A549 (cell line): Measurements from ENCODE around the gene BICRA. TPM values are rescaled to one million over a fixed set of nuclear protein-coding genes. Genes with fewer than 3 reads are reported as not detected.

Source experiments
- ATAC-seq, 2 experiments: fragments of 200-7000 bp in 1 of 2; fragments of >200 bp in 1 of 2; cut with Nextera tagmentation in 1 of 2; cut with Tn5 transposase in 1 of 2; 3 replicates each; pipeline versions ENCODE4 v1.8.0 to v1.9.1; 2018 to 2020; ENCODE audit warnings: mild to moderate bottlenecking in 1 of 2, moderate library complexity in 1 of 2
- CTCF ChIA-PET: fragments of 300-600 bp; sonication (Branson Sonifier 250); formaldehyde crosslinking; extraction: SDS; loops from one replicate; lab custom pipeline; 2021; ENCODE audit warnings: antibody characterized with exemption, inconsistent platforms; lab: Yijun Ruan, JAX
- POLR2A ChIA-PET: fragments of 350-600 bp; formaldehyde crosslinking; extraction: SDS; loops from one replicate; lab custom pipeline; 2021; ENCODE audit warnings: antibody characterized with exemption, inconsistent platforms; lab: Yijun Ruan, JAX
- DNase-seq, 2 experiments: peaks; one replicate each; pipeline versions ENCODE4 v3.0.0 to v3.0.0-alpha.2; 2011 to 2016; ENCODE audit warnings: low read depth in 1 of 2, low spot score in 1 of 2
- FAIRE-seq: peaks from 2 replicates; lab custom pipeline; 2011; peaks lifted over from hg19 to GRCh38; lab: Jason Lieb, UNC
- H3K27ac ChIP-seq, 2 experiments: fragments of >200 bp; sonication (Bioruptor Twin); formaldehyde crosslinking; 3 replicates each; pipeline ENCODE4 v1.5.1; 2016 to 2017
- H3K4me1 ChIP-seq: fragments of >200 bp; sonication (Bioruptor Twin); formaldehyde crosslinking; 3 replicates; pipeline ENCODE4 v1.6.1; 2016
- H3K4me2 ChIP-seq: fragments of >200 bp; sonication (Bioruptor Twin); formaldehyde crosslinking; 3 replicates; pipeline ENCODE4 v1.6.1; 2016
- H3K4me3 ChIP-seq: fragments of >200 bp; sonication (Bioruptor Twin); formaldehyde crosslinking; 3 replicates; pipeline ENCODE4 v1.5.1; 2016
- H3K9me3 ChIP-seq: fragments of >200 bp; sonication (Bioruptor Twin); formaldehyde crosslinking; 3 replicates; pipeline ENCODE4 v1.6.1; 2016
- BHLHE40 ChIP-seq: IDR thresholded peaks from 2 replicates; pipeline ENCODE4 v1.6.1; 2012; ENCODE audit warnings: low read depth, low read length, inconsistent platforms
- CBX2 ChIP-seq: fragments of 200-600 bp; sonication (generic); IDR thresholded peaks from 2 replicates; pipeline ENCODE4 v1.6.1; 2016; ENCODE audit warnings: low read depth, mild to moderate bottlenecking, borderline replicate concordance
- E2F6 ChIP-seq: IDR thresholded peaks from 2 replicates; pipeline ENCODE4 v1.6.1; 2012; ENCODE audit warnings: low read depth, borderline replicate concordance
- EHF ChIP-seq: fragments of 250-450 bp; sonication (Bioruptor Pico); IDR thresholded peaks from 2 replicates; pipeline ENCODE4 v1.5.0; 2020; ENCODE audit warnings: mild to moderate bottlenecking
- ELK1 ChIP-seq: fragments of 150-350 bp; IDR thresholded peaks from 2 replicates; pipeline ENCODE4 v1.6.1; 2014; ENCODE audit warnings: low read depth, mild to moderate bottlenecking, low read length
- ESRRA ChIP-seq: fragments of 150-350 bp; IDR thresholded peaks from 2 replicates; pipeline ENCODE4 v1.6.1; 2014; ENCODE audit warnings: mild to moderate bottlenecking, low read length, borderline replicate concordance
- FOSL2 ChIP-seq, 2 experiments: fragments of 450-650 bp in 1 of 2; fragments of >200 bp in 1 of 2; sonication (Bioruptor Twin) in 1 of 2; formaldehyde crosslinking; IDR thresholded peaks; 2 replicates each; pipeline versions ENCODE4 v1.5.0 to v1.6.1; 2016 to 2020; ENCODE audit warnings: mild to moderate bottlenecking in 1 of 2, moderate library complexity in 1 of 2
- GATA3 ChIP-seq: IDR thresholded peaks from 2 replicates; pipeline ENCODE4 v1.6.1; 2012; ENCODE audit warnings: borderline replicate concordance
- HDAC2 ChIP-seq: fragments of 200-600 bp; sonication (generic); IDR thresholded peaks from 2 replicates; pipeline ENCODE4 v1.6.1; 2016
- HEYL ChIP-seq: fragments of 250-450 bp; sonication (Bioruptor Pico); IDR thresholded peaks from 2 replicates; pipeline ENCODE4 v1.8.0; 2021; ENCODE audit warnings: mild to moderate bottlenecking, moderate library complexity
- HOXA7 ChIP-seq: fragments of 250-450 bp; sonication (Bioruptor Pico); IDR thresholded peaks from 2 replicates; pipeline ENCODE4 v1.5.0; 2020; ENCODE audit warnings: mild to moderate bottlenecking, moderate library complexity
- HOXB5 ChIP-seq: fragments of 250-450 bp; sonication (Bioruptor Pico); IDR thresholded peaks from 2 replicates; pipeline ENCODE4 v1.5.0; 2020; ENCODE audit warnings: mild to moderate bottlenecking, moderate library complexity
- JUN ChIP-seq, 2 experiments: fragments of >200 bp; sonication (Bioruptor Twin); formaldehyde crosslinking; IDR thresholded peaks; 2 replicates in 1 of 2; 3 replicates in 1 of 2; pipeline ENCODE4 v1.6.1; 2016 to 2017
- KDM1A ChIP-seq: fragments of 200-600 bp; sonication (generic); IDR thresholded peaks from 2 replicates; pipeline ENCODE4 v1.6.1; 2016; ENCODE audit warnings: low read depth, mild to moderate bottlenecking
- KDM5A ChIP-seq: fragments of 200-600 bp; sonication (generic); IDR thresholded peaks from 2 replicates; pipeline ENCODE4 v1.6.1; 2016; ENCODE audit warnings: antibody characterized with exemption, mild to moderate bottlenecking
- MAFK ChIP-seq: fragments of 450-650 bp; IDR thresholded peaks from 2 replicates; pipeline ENCODE4 v1.6.1; 2014; ENCODE audit not compliant: partially characterized antibody
- MAX ChIP-seq: IDR thresholded peaks from 2 replicates; pipeline ENCODE4 v1.6.1; 2012
- MAZ ChIP-seq: fragments of 150-350 bp; IDR thresholded peaks from 2 replicates; pipeline ENCODE4 v1.6.1; 2014; ENCODE audit warnings: antibody characterized with exemption, low read depth, low read length, borderline replicate concordance
- NFE2L2 ChIP-seq: fragments of 150-350 bp; conservative IDR thresholded peaks from 2 replicates; pipeline ENCODE4 v1.6.1; 2014; ENCODE audit warnings: low read length
- NR3C1 ChIP-seq: fragments of >200 bp; sonication (Bioruptor Twin); formaldehyde crosslinking; IDR thresholded peaks from 3 replicates; pipeline ENCODE4 v1.6.1; 2017
- PBX3 ChIP-seq: IDR thresholded peaks from 2 replicates; pipeline ENCODE4 v1.6.1; 2012
- POLR2A ChIP-seq: IDR thresholded peaks from 2 replicates; pipeline ENCODE4 v1.6.1; 2012; ENCODE audit warnings: mild to moderate bottlenecking, low read length
- RARB ChIP-seq: fragments of 250-450 bp; sonication (Bioruptor Pico); IDR thresholded peaks from 2 replicates; pipeline ENCODE4 v1.8.0; 2021; ENCODE audit warnings: mild to moderate bottlenecking, moderate library complexity
- REST ChIP-seq: fragments of 200-600 bp; sonication (generic); IDR thresholded peaks from 2 replicates; pipeline ENCODE4 v1.6.1; 2016; ENCODE audit warnings: antibody characterized with exemption, mild to moderate bottlenecking, moderate library complexity
- RFX5 ChIP-seq: fragments of 450-650 bp; IDR thresholded peaks from 2 replicates; pipeline ENCODE4 v1.7.1; 2014; ENCODE audit warnings: antibody characterized with exemption, mild to moderate bottlenecking, moderate library complexity
- SMC3 ChIP-seq: fragments of >200 bp; sonication (Bioruptor Twin); formaldehyde crosslinking; IDR thresholded peaks from 3 replicates; pipeline ENCODE4 v1.6.1; 2018; ENCODE audit warnings: inconsistent platforms
- TFCP2L1 ChIP-seq: fragments of 250-450 bp; sonication (Bioruptor Pico); IDR thresholded peaks from 2 replicates; pipeline ENCODE4 v1.5.0; 2021; ENCODE audit warnings: mild to moderate bottlenecking
- TP53 ChIP-seq: fragments of 250-450 bp; sonication (Bioruptor Pico); IDR thresholded peaks from 2 replicates; pipeline ENCODE4 v1.5.0; 2021; ENCODE audit warnings: mild to moderate bottlenecking, moderate library complexity
- USF2 ChIP-seq: fragments of 450-650 bp; IDR thresholded peaks from 2 replicates; pipeline ENCODE4 v1.6.1; 2014; ENCODE audit warnings: antibody characterized with exemption
- ZC3H11A ChIP-seq: fragments of 450-650 bp; IDR thresholded peaks from 2 replicates; pipeline ENCODE4 v1.6.1; 2014; ENCODE audit warnings: antibody characterized with exemption, mild to moderate bottlenecking
- ZFP36 ChIP-seq: fragments of 450-650 bp; IDR thresholded peaks from 2 replicates; pipeline ENCODE4 v1.6.1; 2014; ENCODE audit warnings: borderline replicate concordance; ENCODE audit not compliant: partially characterized antibody
- WGBS: methylation state at CpG from one replicate; pipeline ENCODE4 v1.1.6; 2017; ENCODE audit errors: missing lambda C conversion rate; 5-methylcytosine and 5-hydroxymethylcytosine counted together
- polyA plus RNA-seq, 4 experiments: library from polyadenylated mRNA; depleted of rRNA in 3 of 4; stranded (reverse); fragments of >200 nt; fragmentation: RNase III in 1 of 4; extraction: RNeasy Plus Mini Kit Qiagen cat#74134 plus additional on column Dnase treatment in 1 of 4; gene quantifications; 2 replicates in 3 of 4; 3 replicates in 1 of 4; pipeline ENCODE4 v1.2.3, GENCODE V29; 2011 to 2017

The BICRA gene
- polyA plus RNA-seq, 2 of the 4 experiments (the other 2 are of a cell fraction) = 0.83 to 12.4 TPM

- ATAC-seq (peak; percentile 30 to 77; a peak in 3 of 6 replicates), DNase-seq (peak in 1 of 2 experiments; percentile 66), FAIRE-seq (no peak)
- H3K4me2 ChIP-seq = peak overlapping the region; percentile 13
- no peak overlapping the region for H3K4me3 ChIP-seq
- peaks cover 9% of the 10 kb centered on the region; the same call in 2 of the 3 replicates for H3K4me1 ChIP-seq
- no peak overlapping the region for H3K27ac ChIP-seq
- POLR2A ChIA-PET = interaction anchor here (0.6 kb wide), 1 partner anchor 39 kb away, joined by 4 read pairs; no protein-coding TSS in a partner anchor
- 86% methylated on average over 7 of the region's 7 CpGs for WGBS
- TF ChIP-seq KDM5A (no peak), NFE2L2 (no peak), ELK1 (no peak), POLR2A (no peak), BHLHE40 (no peak), ZFP36 (no peak), TFCP2L1 (no peak), RFX5 (no peak), KDM1A (no peak), E2F6 (no peak), PBX3 (no peak), MAZ (no peak), GATA3 (no peak), RARB (CRISPR knock-in tag) (no peak), ESRRA (no peak), TP53 (CRISPR knock-in tag) (no peak), HOXB5 (no peak), JUN (IDR thresholded peaks at IDR 0.05) (no peak)
- TF ChIP-seq, all 56 proteins: peak for 0
- no peaks in the 10 kb centered on the region for H3K9me3 ChIP-seq
- CTCF ChIA-PET = interaction anchor here (1.0 to 2.7 kb wide), 6 partner anchors 15 to 99 kb away, joined by 3 to 13 read pairs (median 4); partner anchors contain the start of gene NAPA
Measured at GRCh38 chr19:47561440-47562057, 47.4 kb upstream of the BICRA start.

GRCh38 chr19:47564081-47564480 is 44.9 kb upstream of the BICRA start:
- DNase-seq = no peak
- peaks cover 9% of the 10 kb centered on the region; the same call in 2 of the 3 replicates for H3K4me1 ChIP-seq
- H3K4me3 ChIP-seq = no peak overlapping the region
- peak; percentile 39 for FAIRE-seq
- ATAC-seq = no peak
- CTCF ChIA-PET = interaction anchor here (0.9 kb wide), 1 partner anchor 14 kb away, joined by 3 read pairs; no protein-coding TSS in a partner anchor
- no peaks in the 10 kb centered on the region for H3K9me3 ChIP-seq
- no peak overlapping the region for H3K27ac ChIP-seq
- peak overlapping the region; percentile 11; the same call in 1 of the 3 replicates for H3K4me2 ChIP-seq
- WGBS = 59% methylated on average over 3 of the region's 3 CpGs
- POLR2A ChIA-PET = no interaction called here
- no peak for TF ChIP-seq NR3C1
- TF ChIP-seq MAZ = no peak
- no peak for TF ChIP-seq HOXA7 (CRISPR knock-in tag)
- no peak for TF ChIP-seq CBX2
- TF ChIP-seq FOSL2 (IDR thresholded peaks at IDR 0.05) = no peak
- no peak for TF ChIP-seq FOSL2 (CRISPR knock-in tag; IDR thresholded peaks at IDR 0.05)
- TF ChIP-seq REST = no peak
- no peak for TF ChIP-seq MAX
- no peak for TF ChIP-seq TP53 (CRISPR knock-in tag)
- no peak for TF ChIP-seq HEYL (CRISPR knock-in tag)
- TF ChIP-seq SMC3 = no peak
- no peak for TF ChIP-seq ZC3H11A
- no peak for TF ChIP-seq EHF
- TF ChIP-seq HOXB5 = no peak
- TF ChIP-seq KDM5A = no peak
- no peak for TF ChIP-seq USF2
- no peak for TF ChIP-seq MAFK
- TF ChIP-seq RARB (CRISPR knock-in tag) = no peak
- no peak for TF ChIP-seq BHLHE40
- no peak for TF ChIP-seq HDAC2
